ENCODE results near the gene SULT1A4. TPM values are rescaled to one million over a fixed set of nuclear protein-coding genes. Genes with fewer than 3 reads are reported as not detected.

SULT1A4 gene
- total RNA-seq = 0.28 and 2.3 TPM in 2 replicates

GRCh38 chr16:29459706-29460646, at the start of gene SULT1A4:
TSS of gene SULT1A4 (plus strand) at chr16:29459913. CDS start at chr16:29461386, 1,473 bp downstream.

GRCh38 chr16:29454269-29454668, 5.4 kb upstream of the SULT1A4 start, which contains the start of the genes BOLA2 and SLX1B:
TSS of gene BOLA2 (minus strand) at chr16:29454351. CDS start at chr16:29454253, 98 bp downstream.
TSS of gene SLX1B (plus strand) at chr16:29454533.

GRCh38 chr16:29506308-29506707, 46.6 kb downstream of the SULT1A4 start, which contains the start of gene NPIPB12:
TSS of gene NPIPB12 (minus strand) at chr16:29506408.

Other genes with a start within 250 kb of the SULT1A4 start
- 0.28 TPM in 2 replicates for gene NPIPB11, start 53.2 kb upstream of the SULT1A4 start, total RNA-seq
- gene BOLA2, start 5.6 kb upstream of the SULT1A4 start, total RNA-seq = 18.8 and 20.0 TPM in 2 replicates
- 24.4 and 42.6 TPM in 2 replicates for gene SLX1B, start 5.4 kb upstream of the SULT1A4 start, total RNA-seq
- 2.2 and 6.5 TPM in 2 replicates for gene NPIPB12, start 46.5 kb downstream of the SULT1A4 start, total RNA-seq
- gene SPN, start 203.3 kb downstream of the SULT1A4 start, total RNA-seq = not detected in 2 replicates
- gene QPRT, start 219.3 kb downstream of the SULT1A4 start, total RNA-seq = 1.2 and 2.7 TPM in 2 replicates